WTC11 (cell line): ENCODE data around the gene FRK. TPM values are rescaled to one million over a fixed set of nuclear protein-coding genes. Genes with fewer than 3 reads are reported as not detected.

Experiments
- ATAC-seq: fragments of 200-7000 bp; cut with Tn5 transposase; 2 replicates; pipeline ENCODE4 v1.10.0; 2021; ENCODE audit warnings: mild to moderate bottlenecking, moderate library complexity
- CTCF ChIA-PET: fragments of 300-600 bp; sonication (Branson Sonifier 250); formaldehyde crosslinking; loops from one replicate; lab custom pipeline; 2021; ENCODE audit warnings: antibody characterized with exemption; lab: Charles Lee
- POLR2A ChIA-PET: fragments of 350-600 bp; sonication (Branson Sonifier 250); formaldehyde crosslinking; loops from one replicate; lab custom pipeline; 2021; ENCODE audit warnings: antibody characterized with exemption; lab: Charles Lee
- DNase-seq: peaks from one replicate; pipeline ENCODE4 v3.0.0; 2021; ENCODE audit warnings: low spot score
- H3K27ac Mint-ChIP-seq: 2 replicates; pipeline ENCODE4 v1.8.0; 2021; ENCODE audit warnings: mixed read lengths
- H3K27me3 Mint-ChIP-seq: 2 replicates; pipeline ENCODE4 v1.8.0; 2021; ENCODE audit warnings: low read depth, mild to moderate bottlenecking, moderate library complexity, mixed read lengths
- H3K36me3 Mint-ChIP-seq: 2 replicates; pipeline ENCODE4 v1.8.0; 2021; ENCODE audit warnings: mixed read lengths
- H3K4me1 Mint-ChIP-seq: 2 replicates; pipeline ENCODE4 v1.8.0; 2022; ENCODE audit warnings: mixed read lengths
- H3K4me3 Mint-ChIP-seq: 2 replicates; pipeline ENCODE4 v1.8.0; 2021; ENCODE audit warnings: mild to moderate bottlenecking, moderate library complexity, mixed read lengths
- H3K9me3 Mint-ChIP-seq: 2 replicates; pipeline ENCODE4 v1.8.0; 2021; ENCODE audit warnings: mixed read lengths
- ATF3 ChIP-seq: sonication (generic); formaldehyde crosslinking; conservative IDR thresholded peaks from 2 replicates; pipeline ENCODE4 v1.8.1; 2022; ENCODE audit warnings: mild to moderate bottlenecking, missing genetic modification reagents
- ATF6 ChIP-seq: sonication (generic); formaldehyde crosslinking; IDR thresholded peaks from 2 replicates; pipeline ENCODE4 v1.8.1; 2023; ENCODE audit warnings: mild to moderate bottlenecking, missing genetic modification reagents
- ERG ChIP-seq: fragments of 250-450 bp; sonication (Bioruptor Pico); IDR thresholded peaks from 2 replicates; pipeline ENCODE4 v1.8.0; 2021; ENCODE audit warnings: mild to moderate bottlenecking
- ETV6 ChIP-seq: sonication (generic); formaldehyde crosslinking; IDR thresholded peaks from 2 replicates; pipeline ENCODE4 v1.8.1; 2022; ENCODE audit warnings: mild to moderate bottlenecking, missing genetic modification reagents
- GRHL2 ChIP-seq: fragments of 250-450 bp; sonication (Bioruptor Pico); IDR thresholded peaks from 2 replicates; pipeline ENCODE4 v1.8.0; 2022; ENCODE audit warnings: mild to moderate bottlenecking, moderate library complexity; ENCODE audit not compliant: insufficient replicate concordance, severe bottlenecking
- JUN ChIP-seq: sonication (generic); formaldehyde crosslinking; IDR thresholded peaks from 2 replicates; pipeline ENCODE4 v1.8.0; 2023; ENCODE audit warnings: mild to moderate bottlenecking, missing genetic modification reagents
- MLX ChIP-seq: sonication (generic); formaldehyde crosslinking; IDR thresholded peaks from 2 replicates; pipeline ENCODE4 v1.8.1; 2023; ENCODE audit warnings: mild to moderate bottlenecking, missing genetic modification reagents, moderate library complexity
- NFATC4 ChIP-seq: fragments of 250-450 bp; sonication (Bioruptor Pico); IDR thresholded peaks from 2 replicates; pipeline ENCODE4 v1.9.0; 2021; ENCODE audit warnings: mild to moderate bottlenecking
- NFYB ChIP-seq: sonication (generic); formaldehyde crosslinking; conservative IDR thresholded peaks from 2 replicates; pipeline ENCODE4 v1.8.0; 2022; ENCODE audit warnings: low read depth, missing genetic modification reagents
- NR1H2 ChIP-seq: sonication (generic); formaldehyde crosslinking; IDR thresholded peaks from 2 replicates; pipeline ENCODE4 v1.9.0; 2021; ENCODE audit warnings: mild to moderate bottlenecking, moderate library complexity, missing genetic modification reagents
- NR3C1 ChIP-seq: sonication (generic); formaldehyde crosslinking; conservative IDR thresholded peaks from 2 replicates; pipeline ENCODE4 v1.8.1; 2023; ENCODE audit warnings: low read depth, mild to moderate bottlenecking, missing genetic modification reagents
- PRDM15 ChIP-seq: sonication (generic); formaldehyde crosslinking; IDR thresholded peaks from 2 replicates; pipeline ENCODE4 v1.8.0; 2022; ENCODE audit warnings: missing genetic modification reagents
- PREB ChIP-seq: sonication (generic); formaldehyde crosslinking; IDR thresholded peaks from 2 replicates; pipeline ENCODE4 v1.8.1; 2022; ENCODE audit warnings: mild to moderate bottlenecking, missing genetic modification reagents, moderate library complexity, borderline replicate concordance
- RORB ChIP-seq: fragments of 250-450 bp; sonication (Bioruptor Pico); IDR thresholded peaks from 2 replicates; pipeline ENCODE4 v1.9.0; 2021; ENCODE audit warnings: mild to moderate bottlenecking
- SP1 ChIP-seq: sonication (generic); formaldehyde crosslinking; conservative IDR thresholded peaks from 2 replicates; pipeline ENCODE4 v1.8.1; 2022; ENCODE audit warnings: missing genetic modification reagents
- TP53 ChIP-seq: sonication (generic); formaldehyde crosslinking; IDR thresholded peaks from 2 replicates; pipeline ENCODE4 v1.8.1; 2023; ENCODE audit warnings: mild to moderate bottlenecking, missing genetic modification reagents
- USF1 ChIP-seq: sonication (generic); formaldehyde crosslinking; IDR thresholded peaks from 2 replicates; pipeline ENCODE4 v1.8.0; 2022; ENCODE audit warnings: mild to moderate bottlenecking, missing genetic modification reagents
- ZBTB43 ChIP-seq: sonication (generic); formaldehyde crosslinking; IDR thresholded peaks from 2 replicates; pipeline ENCODE4 v1.8.1; 2023; ENCODE audit warnings: mild to moderate bottlenecking, missing genetic modification reagents
- ZNF121 ChIP-seq: sonication (generic); formaldehyde crosslinking; IDR thresholded peaks from 2 replicates; pipeline ENCODE4 v1.8.0; 2023; ENCODE audit warnings: missing genetic modification reagents
- ZNF219 ChIP-seq: sonication (generic); formaldehyde crosslinking; IDR thresholded peaks from 2 replicates; pipeline ENCODE4 v1.8.0; 2023; ENCODE audit warnings: missing genetic modification reagents, mild to moderate bottlenecking, borderline replicate concordance
- ZNF232 ChIP-seq: sonication (generic); formaldehyde crosslinking; IDR thresholded peaks from 2 replicates; pipeline ENCODE4 v1.8.0; 2022; ENCODE audit warnings: mild to moderate bottlenecking, missing genetic modification reagents
- ZNF396 ChIP-seq: fragments of 250-450 bp; sonication (Bioruptor Pico); IDR thresholded peaks from 2 replicates; pipeline ENCODE4 v1.8.0; 2021; ENCODE audit warnings: mild to moderate bottlenecking, moderate library complexity, borderline replicate concordance
- total RNA-seq: library from RNA; stranded (reverse); gene quantifications from 3 replicates; pipeline ENCODE4 v1.2.3, GENCODE V29; 2021

Gene FRK
- total RNA-seq, 1 experiment from 2014 or later: 0.13 TPM

GRCh38 chr6:116100419-116101301 is 40.0 kb upstream of the FRK start, which contains the start of gene NT5DC1 (continued):
- TF ChIP-seq NFYB (CRISPR knock-in tag) (no peak), ZNF396 (CRISPR knock-in tag) (no peak), ETV6 (CRISPR knock-in tag) (peak; percentile 86), NFATC4 (CRISPR knock-in tag) (no peak), ZNF219 (CRISPR knock-in tag) (no peak; the same call in 1 of the 2 replicates), NR3C1 (CRISPR knock-in tag) (peak; percentile 96; the same call in 1 of the 2 replicates), GRHL2 (CRISPR knock-in tag) (no peak), PREB (CRISPR knock-in tag) (peak; percentile 21; the same call in 1 of the 2 replicates), ZBTB43 (peak; percentile 67; the same call in 1 of the 2 replicates), ZNF232 (CRISPR knock-in tag) (no peak), ATF6 (CRISPR knock-in tag) (no peak), ATF3 (CRISPR knock-in tag) (no peak), MLX (CRISPR knock-in tag) (no peak)

GRCh38 chr6:116099036-116099435 is 38.3 kb upstream of the FRK start:
- POLR2A ChIA-PET: no interaction called here
- TF ChIP-seq NR1H2 (CRISPR knock-in tag) (no peak), USF1 (CRISPR knock-in tag) (no peak), SP1 (CRISPR knock-in tag) (no peak), ZNF121 (no peak), PRDM15 (CRISPR knock-in tag) (no peak), NFATC4 (CRISPR knock-in tag) (no peak), TP53 (CRISPR knock-in tag) (no peak), ERG (no peak), JUN (no peak), ATF6 (CRISPR knock-in tag) (no peak), RORB (CRISPR knock-in tag) (no peak)

More at GRCh38 chr6:116099036-116099435, 38.3 kb upstream of the FRK start:
- Mint-ChIP-seq H3K4me3 (peak overlapping the region; percentile 91), H3K4me1 (peaks cover 41% of the 10 kb centered on the region), H3K9me3 (peaks cover 26% of the 10 kb centered on the region), H3K36me3 (peaks cover 26% of the 10 kb centered on the region), H3K27ac (no peak overlapping the region), H3K27me3 (peaks cover 9% of the 10 kb centered on the region)
- DNase-seq (no peak), ATAC-seq (no peak)
- CTCF ChIA-PET: no interaction called here
